Fibroblast of lung (primary cell): Measurements from ENCODE around the gene LPP.

Experiments used
- EZH2 ChIP-seq: IDR thresholded peaks from 2 replicates; pipeline ENCODE4 v1.5.1; 2012; ENCODE audit warnings: low read length, control low read depth, mild to moderate bottlenecking; ENCODE audit errors: missing control alignments
- TF ChIP-seq, protein P1 (sequence below), 2 donors: IDR thresholded peaks in 1 of 2; conservative IDR thresholded peaks in 1 of 2; 1 replicate in 1 of 2; 2 replicates in 1 of 2; pipeline ENCODE4 v1.5.1; 2011 to 2012; ENCODE audit warnings: low read length in 2 of 2, control low read depth in 1 of 2, inconsistent platforms in 1 of 2, low read depth in 1 of 2, mild to moderate bottlenecking in 1 of 2

DNA sequence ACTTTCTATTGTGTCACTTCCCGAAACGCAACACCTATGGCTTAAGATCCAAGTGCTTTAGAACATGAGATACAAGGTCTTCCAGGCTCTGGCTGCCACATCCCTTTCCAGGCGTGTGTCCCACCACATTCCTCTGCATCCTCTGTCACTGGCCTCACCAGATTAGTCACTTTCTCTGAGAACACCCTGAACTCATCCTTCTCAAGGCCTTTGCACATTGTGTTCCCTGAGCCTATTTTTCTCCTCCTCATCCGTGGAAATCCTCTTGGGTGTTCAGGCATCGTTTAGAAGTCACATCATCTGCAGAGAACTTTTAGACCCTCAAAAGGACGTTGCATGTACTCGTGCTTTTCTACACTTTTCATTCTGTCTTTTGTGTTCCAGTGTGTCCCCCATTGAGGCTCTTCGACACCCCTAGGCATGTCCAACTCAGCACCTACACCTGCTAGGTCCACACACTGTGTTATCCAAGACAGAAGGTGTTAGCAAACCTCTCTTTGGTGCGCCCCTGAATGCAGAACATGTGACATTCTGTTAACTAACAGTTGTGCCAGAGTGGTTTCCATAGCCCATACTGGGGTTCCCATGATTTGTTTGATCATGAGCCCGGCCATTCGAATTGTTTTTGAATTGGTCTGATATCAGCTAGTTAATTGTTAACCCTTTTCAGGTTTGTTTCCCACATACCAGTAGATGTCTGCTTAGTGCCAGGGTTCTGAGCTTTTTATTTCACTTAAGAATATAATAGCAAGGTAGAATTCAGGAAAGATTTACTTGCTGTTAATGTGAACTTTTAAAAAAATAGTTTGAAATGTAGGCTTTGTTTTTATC is 67.2 kb downstream of the LPP start:
- TF ChIP-seq EZH2, result no peak
- TF ChIP-seq, protein P1, sequence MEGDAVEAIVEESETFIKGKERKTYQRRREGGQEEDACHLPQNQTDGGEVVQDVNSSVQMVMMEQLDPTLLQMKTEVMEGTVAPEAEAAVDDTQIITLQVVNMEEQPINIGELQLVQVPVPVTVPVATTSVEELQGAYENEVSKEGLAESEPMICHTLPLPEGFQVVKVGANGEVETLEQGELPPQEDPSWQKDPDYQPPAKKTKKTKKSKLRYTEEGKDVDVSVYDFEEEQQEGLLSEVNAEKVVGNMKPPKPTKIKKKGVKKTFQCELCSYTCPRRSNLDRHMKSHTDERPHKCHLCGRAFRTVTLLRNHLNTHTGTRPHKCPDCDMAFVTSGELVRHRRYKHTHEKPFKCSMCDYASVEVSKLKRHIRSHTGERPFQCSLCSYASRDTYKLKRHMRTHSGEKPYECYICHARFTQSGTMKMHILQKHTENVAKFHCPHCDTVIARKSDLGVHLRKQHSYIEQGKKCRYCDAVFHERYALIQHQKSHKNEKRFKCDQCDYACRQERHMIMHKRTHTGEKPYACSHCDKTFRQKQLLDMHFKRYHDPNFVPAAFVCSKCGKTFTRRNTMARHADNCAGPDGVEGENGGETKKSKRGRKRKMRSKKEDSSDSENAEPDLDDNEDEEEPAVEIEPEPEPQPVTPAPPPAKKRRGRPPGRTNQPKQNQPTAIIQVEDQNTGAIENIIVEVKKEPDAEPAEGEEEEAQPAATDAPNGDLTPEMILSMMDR (conservative IDR thresholded peaks at IDR 0.05 in 1 of 2, IDR thresholded peaks at IDR 0.05 in 1 of 2; ENCODE audit: low read depth in 1 of 2, low read length in 2 of 2), result no peak
